ENCODE measurements around the gene MDK.

- TF ChIP-seq, protein P1, sequence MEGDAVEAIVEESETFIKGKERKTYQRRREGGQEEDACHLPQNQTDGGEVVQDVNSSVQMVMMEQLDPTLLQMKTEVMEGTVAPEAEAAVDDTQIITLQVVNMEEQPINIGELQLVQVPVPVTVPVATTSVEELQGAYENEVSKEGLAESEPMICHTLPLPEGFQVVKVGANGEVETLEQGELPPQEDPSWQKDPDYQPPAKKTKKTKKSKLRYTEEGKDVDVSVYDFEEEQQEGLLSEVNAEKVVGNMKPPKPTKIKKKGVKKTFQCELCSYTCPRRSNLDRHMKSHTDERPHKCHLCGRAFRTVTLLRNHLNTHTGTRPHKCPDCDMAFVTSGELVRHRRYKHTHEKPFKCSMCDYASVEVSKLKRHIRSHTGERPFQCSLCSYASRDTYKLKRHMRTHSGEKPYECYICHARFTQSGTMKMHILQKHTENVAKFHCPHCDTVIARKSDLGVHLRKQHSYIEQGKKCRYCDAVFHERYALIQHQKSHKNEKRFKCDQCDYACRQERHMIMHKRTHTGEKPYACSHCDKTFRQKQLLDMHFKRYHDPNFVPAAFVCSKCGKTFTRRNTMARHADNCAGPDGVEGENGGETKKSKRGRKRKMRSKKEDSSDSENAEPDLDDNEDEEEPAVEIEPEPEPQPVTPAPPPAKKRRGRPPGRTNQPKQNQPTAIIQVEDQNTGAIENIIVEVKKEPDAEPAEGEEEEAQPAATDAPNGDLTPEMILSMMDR (conservative IDR thresholded peaks at IDR 0.05; ENCODE audit: low read length): no peak
- TF ChIP-seq EZH2phosphoT487 (IDR thresholded peaks at IDR 0.05; ENCODE audit: borderline replicate concordance): no peak
Measured at GRCh38 chr11:46383974-46384701, 2.7 kb downstream of the MDK start.
